Endothelial cell of umbilical vein (primary cell): Measurements from ENCODE around the gene PI4KA. TPM values are rescaled to one million over a fixed set of nuclear protein-coding genes. Genes with fewer than 3 reads are reported as not detected.
"Not testable (repeated sequence)": the region's sequence is repeated elsewhere in the genome, so short reads cannot be mapped to it uniquely, and the experiment has no call there.

Experiments
- BruUV-seq: library from RNA; stranded (reverse); fragments of 400-500 nt; replicated peaks from 2 replicates; lab custom pipeline; 2021; lab: Mats Ljungman, UMichigan
- CTCF ChIA-PET: fragments of 300-600, 350-600 bp; sonication (Branson Sonifier 250); formaldehyde crosslinking; loops from one replicate; lab custom pipeline; 2021; ENCODE audit warnings: antibody characterized with exemption, inconsistent platforms; lab: Charles Lee
- POLR2A ChIA-PET: fragments of 300-600, 350-600 bp; sonication (Branson Sonifier 250); formaldehyde crosslinking; loops from one replicate; lab custom pipeline; 2021; ENCODE audit warnings: antibody characterized with exemption, inconsistent platforms; lab: Charles Lee
- DNase-seq: peaks from one replicate; pipeline ENCODE4 v3.0.0-alpha.2; 2011; ENCODE audit warnings: low read depth, low spot score
- FAIRE-seq: peaks from 2 replicates; lab custom pipeline; 2011; peaks lifted over from hg19 to GRCh38; lab: Jason Lieb, UNC
- H2AFZ ChIP-seq: 2 replicates; pipeline ENCODE4 v1.6.0; 2012; ENCODE audit warnings: low read depth, low read length, control low read depth, inconsistent platforms
- H3K27ac ChIP-seq: 2 replicates; pipeline ENCODE4 v1.5.1; 2011; ENCODE audit warnings: low read depth, mild to moderate bottlenecking, control low read depth, low read length, moderate library complexity; ENCODE audit not compliant: insufficient read depth
- H3K27me3 ChIP-seq, 2 experiments: 2 replicates each; pipeline versions ENCODE4 v1.6.0 to v1.6.1; 2011; ENCODE audit warnings: low read length in 2 of 2, mixed read lengths in 1 of 2; ENCODE audit not compliant: control insufficient read depth in 2 of 2, insufficient read depth in 2 of 2
- H3K36me3 ChIP-seq, 2 experiments: 2 replicates in 1 of 2; 3 replicates in 1 of 2; pipeline ENCODE4 v1.5.1; 2011; ENCODE audit warnings: low read length in 2 of 2, mild to moderate bottlenecking in 1 of 2, moderate library complexity in 1 of 2; ENCODE audit not compliant: control insufficient read depth in 2 of 2, insufficient read depth in 2 of 2; ENCODE audit errors: extremely low read depth in 1 of 2
- H3K4me1 ChIP-seq: 3 replicates; pipeline ENCODE4 v1.5.1; 2011; ENCODE audit warnings: mild to moderate bottlenecking, low read length; ENCODE audit not compliant: control insufficient read depth, insufficient read depth; ENCODE audit errors: extremely low read depth
- H3K4me2 ChIP-seq: 2 replicates; pipeline ENCODE4 v1.6.1; 2011; ENCODE audit warnings: low read length, control low read depth, mixed read lengths; ENCODE audit not compliant: insufficient read depth
- H3K4me3 ChIP-seq, 3 experiments: fragments of 200-600 bp in 1 of 3; sonication (generic), shearing (Covaris generic) in 1 of 3; replicated peaks in 1 of 3; 2 replicates each; pipeline ENCODE4 v1.5.1; 2011 to 2016; ENCODE audit warnings: control low read depth in 3 of 3, low read length in 3 of 3, mild to moderate bottlenecking in 2 of 3, inconsistent platforms in 1 of 3, low read depth in 1 of 3, moderate library complexity in 1 of 3; ENCODE audit not compliant: insufficient read depth in 1 of 3
- H3K79me2 ChIP-seq: 2 replicates; pipeline ENCODE4 v1.6.0; 2012; ENCODE audit warnings: low read length, inconsistent platforms; ENCODE audit not compliant: control insufficient read depth, insufficient read depth
- H3K9ac ChIP-seq: replicated peaks from 2 replicates; pipeline ENCODE3; 2011; ENCODE audit warnings: low read length, control low read depth; ENCODE audit not compliant: insufficient read depth; ENCODE audit errors: extremely low read depth
- H3K9me1 ChIP-seq: replicated peaks from 3 replicates; pipeline ENCODE4 v1.6.0; 2011; ENCODE audit warnings: mild to moderate bottlenecking, low read length; ENCODE audit not compliant: control insufficient read depth, insufficient read depth; ENCODE audit errors: extremely low read depth
- H3K9me3 ChIP-seq: replicated peaks from 2 replicates; pipeline ENCODE4 v1.5.1; 2012; ENCODE audit warnings: low read length, inconsistent platforms; ENCODE audit not compliant: control insufficient read depth, insufficient read depth
- H4K20me1 ChIP-seq: replicated peaks from 2 replicates; pipeline ENCODE3; 2011; ENCODE audit warnings: mild to moderate bottlenecking, low read length; ENCODE audit not compliant: control insufficient read depth, insufficient read depth; ENCODE audit errors: extremely low read depth
- EZH2 ChIP-seq: IDR thresholded peaks from 2 replicates; pipeline ENCODE4 v1.6.1; 2012; ENCODE audit warnings: borderline replicate concordance, low read depth, mild to moderate bottlenecking, moderate library complexity, low read length, inconsistent platforms; ENCODE audit not compliant: severe bottlenecking
- FOS ChIP-seq: IDR thresholded peaks from 2 replicates; pipeline ENCODE4 v1.6.1; 2011; ENCODE audit warnings: mild to moderate bottlenecking, low read length, moderate library complexity, borderline replicate concordance; ENCODE audit not compliant: insufficient read depth
- GATA2 ChIP-seq: IDR thresholded peaks from 2 replicates; pipeline ENCODE4 v1.7.0; 2011; ENCODE audit warnings: low read depth, mild to moderate bottlenecking, moderate library complexity, mixed read lengths, low read length; ENCODE audit not compliant: insufficient read length, insufficient read depth
- JUN ChIP-seq: IDR thresholded peaks from 2 replicates; pipeline ENCODE4 v1.6.1; 2011; ENCODE audit warnings: borderline replicate concordance, low read depth; ENCODE audit not compliant: insufficient read length, insufficient read depth
- MAX ChIP-seq: IDR thresholded peaks from 2 replicates; pipeline ENCODE4 v1.6.1; 2011; ENCODE audit not compliant: insufficient read depth, insufficient read length
- MYC ChIP-seq: IDR thresholded peaks from one replicate; pipeline ENCODE4 v1.6.1; 2011; ENCODE audit warnings: mild to moderate bottlenecking, low read depth, low read length
- POLR2A ChIP-seq: IDR thresholded peaks from 2 replicates; pipeline ENCODE4 v1.6.1; 2012; ENCODE audit warnings: low read depth, mild to moderate bottlenecking, control low read depth, low read length
- POLR2AphosphoS5 ChIP-seq: IDR thresholded peaks from 2 replicates; pipeline ENCODE4 v1.6.1; 2012; ENCODE audit warnings: low read depth, mild to moderate bottlenecking, control low read depth, low read length, moderate library complexity; ENCODE audit not compliant: insufficient read depth
- dilution Hi-C: fragments of 300-500 bp; cut with MboI; formaldehyde crosslinking; loops from one replicate; pipeline ENCODE4 v1.15.0; 2019; ENCODE audit warnings: low sequenced_read_pairs; ENCODE audit not compliant: extremely low pct_ligation_motif_present
- intact Hi-C: fragments of 100-400 bp; cut with micrococcal nuclease; formaldehyde crosslinking; loops from one replicate; pipeline ENCODE4 v1.10.0; 2022
- polyA plus RNA-seq, 4 experiments: library from polyadenylated mRNA; depleted of rRNA in 3 of 4; stranded (reverse) in 3 of 4; unstranded in 1 of 4; fragments of >200 nt; gene quantifications; 2 replicates each; pipeline versions ENCODE4 v1.2.1 to v1.2.3, GENCODE V29; 2011 to 2012; ENCODE audit warnings: missing spikeins in 1 of 4
- total RNA-seq: library from RNA; stranded (reverse); gene quantifications from 2 replicates; pipeline ENCODE4 v1.2.3, GENCODE V29; 2021
- TF ChIP-seq, protein P1 (sequence below), 2 donors: IDR thresholded peaks; 1 replicate in 1 of 2; 2 replicates in 1 of 2; pipeline ENCODE4 v1.5.1; 2011; ENCODE audit warnings: low read length in 2 of 2, mild to moderate bottlenecking in 2 of 2, moderate library complexity in 2 of 2, control low read depth in 1 of 2, inconsistent platforms in 1 of 2, low read depth in 1 of 2; ENCODE audit not compliant: insufficient read depth in 1 of 2; ENCODE audit errors: extremely low read depth in 1 of 2

Gene PI4KA
- total and polyA plus RNA-seq, 2 donors (not counting 3 experiments of a cell fraction or from before 2014, with no cell fraction given), result 28.9 to 56.4 TPM

DNA sequence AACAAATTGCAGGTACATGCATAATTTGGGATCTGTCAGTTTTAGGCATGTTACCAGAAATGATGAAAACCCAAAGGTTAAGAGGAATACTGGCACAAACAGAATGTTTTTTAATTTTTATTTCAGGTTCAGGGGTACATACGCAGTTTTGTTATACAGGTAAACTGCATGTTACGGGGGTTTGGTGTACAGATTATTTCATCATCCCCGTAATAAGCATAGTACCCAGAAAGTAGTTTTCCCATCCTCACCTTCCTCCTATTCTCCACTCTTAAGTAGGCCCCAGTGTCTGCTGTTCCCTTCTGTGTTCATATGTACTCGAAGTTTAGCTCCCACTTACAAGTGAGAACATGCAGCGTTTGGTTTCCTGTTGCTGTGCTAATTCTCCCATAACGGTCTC lies 33.0 kb downstream of the PI4KA start:
- no peaks in the 10 kb centered on the region for H3K27me3 ChIP-seq

GRCh38 chr22:20825216-20825615 lies 33.4 kb downstream of the PI4KA start:
- H3K4me3 ChIP-seq, H3K27me3 ChIP-seq, FAIRE-seq, H3K4me2 ChIP-seq, POLR2A ChIA-PET, H3K27ac ChIP-seq, H3K9ac ChIP-seq, H3K36me3 ChIP-seq, BruUV-seq, H2AFZ ChIP-seq, dilution Hi-C loops, DNase-seq, intact Hi-C loops, H3K4me1 ChIP-seq, H3K79me2 ChIP-seq, H3K9me1 ChIP-seq, H4K20me1 ChIP-seq, H3K9me3 ChIP-seq: not testable (repeated sequence)
- CTCF ChIA-PET, result interaction anchor here (1.7 to 1.9 kb wide), 2 partner anchors 21 to 84 kb away, joined by 3 to 7 read pairs; no protein-coding TSS in a partner anchor

More for the DNA sequence above, 33.0 kb downstream of the PI4KA start:
- Histone ChIP-seq H3K4me3 (no peak overlapping the region), H2AFZ (no peak overlapping the region), H3K4me2 (no peak overlapping the region), H3K9ac (no peak overlapping the region), H3K79me2 (no peaks in the 10 kb centered on the region), H3K9me1 (no peaks in the 10 kb centered on the region), H4K20me1 (no peaks in the 10 kb centered on the region), H3K4me1 (no peaks in the 10 kb centered on the region), H3K36me3 (peaks cover 0 to 2% of the 10 kb centered on the region in 2 experiments), H3K9me3 (no peaks in the 10 kb centered on the region), H3K27ac (no peak overlapping the region)
- intact Hi-C loops, result no loop called here
- CTCF ChIA-PET, result interaction anchor here (1.7 to 1.9 kb wide), 2 partner anchors 22 to 84 kb away, joined by 3 to 7 read pairs; no protein-coding TSS in a partner anchor
- no TSS peak for BruUV-seq
- FAIRE-seq, result no peak
- dilution Hi-C loops, result no loop called here
- TF ChIP-seq MYC, result no peak
- TF ChIP-seq, protein P1, sequence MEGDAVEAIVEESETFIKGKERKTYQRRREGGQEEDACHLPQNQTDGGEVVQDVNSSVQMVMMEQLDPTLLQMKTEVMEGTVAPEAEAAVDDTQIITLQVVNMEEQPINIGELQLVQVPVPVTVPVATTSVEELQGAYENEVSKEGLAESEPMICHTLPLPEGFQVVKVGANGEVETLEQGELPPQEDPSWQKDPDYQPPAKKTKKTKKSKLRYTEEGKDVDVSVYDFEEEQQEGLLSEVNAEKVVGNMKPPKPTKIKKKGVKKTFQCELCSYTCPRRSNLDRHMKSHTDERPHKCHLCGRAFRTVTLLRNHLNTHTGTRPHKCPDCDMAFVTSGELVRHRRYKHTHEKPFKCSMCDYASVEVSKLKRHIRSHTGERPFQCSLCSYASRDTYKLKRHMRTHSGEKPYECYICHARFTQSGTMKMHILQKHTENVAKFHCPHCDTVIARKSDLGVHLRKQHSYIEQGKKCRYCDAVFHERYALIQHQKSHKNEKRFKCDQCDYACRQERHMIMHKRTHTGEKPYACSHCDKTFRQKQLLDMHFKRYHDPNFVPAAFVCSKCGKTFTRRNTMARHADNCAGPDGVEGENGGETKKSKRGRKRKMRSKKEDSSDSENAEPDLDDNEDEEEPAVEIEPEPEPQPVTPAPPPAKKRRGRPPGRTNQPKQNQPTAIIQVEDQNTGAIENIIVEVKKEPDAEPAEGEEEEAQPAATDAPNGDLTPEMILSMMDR (IDR thresholded peaks at IDR 0.05; ENCODE audit: extremely low read depth in 1 of 2, insufficient read depth in 1 of 2, low read depth in 1 of 2, low read length in 2 of 2), result no peak
- no peak for TF ChIP-seq GATA2
- TF ChIP-seq POLR2AphosphoS5, result no peak
- no peak for TF ChIP-seq FOS
- no peak for TF ChIP-seq MAX
- TF ChIP-seq POLR2A, result no peak
- no peak for TF ChIP-seq JUN
- no peak for TF ChIP-seq EZH2
- POLR2A ChIA-PET, result no interaction called here
- DNase-seq, result no peak
